Thoracic aorta (tissue), 2 donors: ENCODE measurements around the gene DLL3. TPM values are rescaled to one million over a fixed set of nuclear protein-coding genes. Genes with fewer than 3 reads are reported as not detected.

Experiments used
- ATAC-seq: fragments of 150-250 bp; one replicate; pipeline ENCODE4 v1.8.0; 2017; ENCODE audit warnings: low read depth; ENCODE audit not compliant: insufficient number of reproducible peaks, low FRiP score
- DNase-seq: peaks from one replicate; pipeline ENCODE4 v3.0.0-alpha.2; 2020; ENCODE audit warnings: low spot score
- H3K27ac ChIP-seq, 2 donors: fragments of 200-600 bp; sonication (generic); 1 replicate in 1 of 2; 2 replicates in 1 of 2; pipeline ENCODE4 v1.5.1; 2016; ENCODE audit warnings: mild to moderate bottlenecking in 2 of 2, moderate library complexity in 2 of 2
- H3K27me3 ChIP-seq: fragments of 200-600 bp; sonication (generic); replicated peaks from 2 replicates; pipeline ENCODE4 v1.6.0; 2016; ENCODE audit warnings: mild to moderate bottlenecking; ENCODE audit not compliant: insufficient read depth
- H3K36me3 ChIP-seq: fragments of 200-600 bp; sonication (generic); one replicate; pipeline ENCODE4 v1.5.1; 2016
- H3K4me1 ChIP-seq, 2 donors: fragments of 200-600 bp; sonication (generic); 1 replicate in 1 of 2; 2 replicates in 1 of 2; pipeline versions ENCODE4 v1.5.1 to v1.6.0; 2016; ENCODE audit warnings: low read depth in 2 of 2, mild to moderate bottlenecking in 1 of 2; ENCODE audit not compliant: control insufficient read depth in 1 of 2
- H3K4me3 ChIP-seq: fragments of 200-600 bp; sonication (generic); 2 replicates; pipeline ENCODE4 v1.5.1; 2016; ENCODE audit warnings: mild to moderate bottlenecking
- H3K9me3 ChIP-seq: fragments of 200-600 bp; sonication (generic); 2 replicates; pipeline ENCODE4 v1.5.1; 2016
- CTCF ChIP-seq: fragments of 200-600 bp; sonication (generic); IDR thresholded peaks from one replicate; pipeline ENCODE4 v1.5.1; 2019; ENCODE audit warnings: antibody characterized with exemption
- total RNA-seq, 2 donors: library from RNA; depleted of rRNA; stranded (reverse); fragments of >200 nt; gene quantifications; one replicate each; pipeline versions ENCODE4 v1.1.0 to v1.2.3, GENCODE V29; 2016

Gene DLL3
- total RNA-seq, 2 donors from 2014 or later, result not detected

GRCh38 chr19:39497701-39497995, 1.1 kb upstream of the DLL3 start:
- peak overlapping the region; percentile 16 for H3K4me3 ChIP-seq
- peaks cover 9 to 11% of the 10 kb centered on the region in 2 donors for H3K4me1 ChIP-seq
- no peak for TF ChIP-seq CTCF
- DNase-seq, result no peak
- H3K27me3 ChIP-seq, result peaks cover 4% of the 10 kb centered on the region
- no peak for ATAC-seq
- no peak overlapping the region for H3K27ac ChIP-seq
- no peaks in the 10 kb centered on the region for H3K9me3 ChIP-seq
- H3K36me3 ChIP-seq, result no peaks in the 10 kb centered on the region

- no peaks in the 10 kb centered on the region for H3K36me3 ChIP-seq
- peaks cover 9 to 11% of the 10 kb centered on the region in 2 donors for H3K4me1 ChIP-seq
- H3K9me3 ChIP-seq, result no peaks in the 10 kb centered on the region
- peaks cover 4% of the 10 kb centered on the region for H3K27me3 ChIP-seq
- TF ChIP-seq CTCF, result no peak
- ATAC-seq, result no peak
- no peak for DNase-seq
- no peak overlapping the region for H3K27ac ChIP-seq
- peak overlapping the region; percentile 16 for H3K4me3 ChIP-seq
Observed at GRCh38 chr19:39497996-39498797, 550 bp upstream of the DLL3 start.

GRCh38 chr19:39499932-39500331, 1.2 kb downstream of the DLL3 start:
- Histone ChIP-seq H3K27ac (no peak overlapping the region), H3K4me1 (peaks cover 9 to 11% of the 10 kb centered on the region in 2 donors), H3K4me3 (no peak overlapping the region), H3K9me3 (no peaks in the 10 kb centered on the region), H3K36me3 (no peaks in the 10 kb centered on the region), H3K27me3 (peaks cover 4% of the 10 kb centered on the region)
- ATAC-seq (no peak), DNase-seq (no peak)
- TF ChIP-seq CTCF, result no peak

GRCh38 chr19:39500543-39500942, 1.8 kb downstream of the DLL3 start:
- TF ChIP-seq CTCF, result no peak
- H3K9me3 ChIP-seq, result no peaks in the 10 kb centered on the region
- peaks cover 4% of the 10 kb centered on the region for H3K27me3 ChIP-seq
- ATAC-seq, result no peak
- H3K4me1 ChIP-seq, result peaks cover 9 to 11% of the 10 kb centered on the region in 2 donors
- no peak overlapping the region for H3K27ac ChIP-seq
- no peak for DNase-seq
- no peaks in the 10 kb centered on the region for H3K36me3 ChIP-seq
- no peak overlapping the region for H3K4me3 ChIP-seq

- Histone ChIP-seq H3K27me3 (peaks cover 2% of the 10 kb centered on the region), H3K4me1 (peaks cover 9 to 11% of the 10 kb centered on the region in 2 donors), H3K4me3 (no peak overlapping the region), H3K9me3 (no peaks in the 10 kb centered on the region), H3K36me3 (no peaks in the 10 kb centered on the region), H3K27ac (no peak overlapping the region)
- DNase-seq, result no peak
- no peak for TF ChIP-seq CTCF
- no peak for ATAC-seq
Observed at GRCh38 chr19:39501340-39501739, 2.6 kb downstream of the DLL3 start.
